Mucosa of rectum (tissue), 2 donors: ENCODE results near the gene OGFR.

Experiments
- H3K27ac ChIP-seq, 2 donors: one replicate each; pipeline ENCODE4 v1.7.0; 2013; ENCODE audit warnings: inconsistent platforms in 2 of 2, low read depth in 2 of 2, low read length in 2 of 2
- H3K27me3 ChIP-seq, 2 donors: one replicate each; pipeline ENCODE4 v1.7.0; 2013; ENCODE audit warnings: low read length in 2 of 2; ENCODE audit not compliant: control insufficient read depth in 2 of 2, insufficient read depth in 2 of 2
- H3K36me3 ChIP-seq, 2 donors: one replicate each; pipeline ENCODE4 v1.7.0; 2013; ENCODE audit warnings: low read length in 2 of 2; ENCODE audit not compliant: control insufficient read depth in 2 of 2, insufficient read depth in 2 of 2
- H3K4me1 ChIP-seq, 2 donors: one replicate each; pipeline ENCODE4 v1.7.0; 2013; ENCODE audit warnings: low read length in 2 of 2, mild to moderate bottlenecking in 1 of 2; ENCODE audit not compliant: control insufficient read depth in 2 of 2, insufficient read depth in 2 of 2
- H3K4me3 ChIP-seq, 2 donors: one replicate each; pipeline ENCODE4 v1.7.0; 2013; ENCODE audit warnings: low read length in 2 of 2
- H3K9ac ChIP-seq, 2 donors: one replicate each; pipeline ENCODE4 v1.7.0; 2013; ENCODE audit warnings: low read length in 2 of 2, low read depth in 1 of 2, mild to moderate bottlenecking in 1 of 2
- H3K9me3 ChIP-seq, 2 donors: one replicate each; pipeline ENCODE4 v1.7.0; 2013; ENCODE audit warnings: low read length in 2 of 2; ENCODE audit not compliant: control insufficient read depth in 2 of 2
- donor health status: healthy.
- donor health status: Normal muscosa, but diverticular disease.

The OGFR gene

DNA sequence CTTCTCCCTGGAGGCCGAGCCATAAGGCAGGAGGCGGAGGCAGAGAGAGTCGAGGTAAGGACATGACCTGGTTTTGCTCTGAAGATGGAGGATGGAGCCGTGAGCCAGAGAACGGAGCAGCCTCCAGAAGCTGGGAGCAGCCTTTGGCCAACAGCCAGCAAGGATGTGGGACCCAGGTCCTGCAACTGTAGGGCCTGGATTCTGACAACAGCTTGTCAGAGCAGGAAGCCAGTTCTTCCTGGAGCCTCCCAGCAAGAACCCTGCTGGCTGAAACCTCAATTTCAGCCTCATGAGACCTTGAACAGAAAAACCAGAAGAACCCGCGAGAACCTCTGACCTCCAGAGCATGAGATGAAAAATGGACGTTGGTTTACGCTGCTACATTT is 21.7 kb upstream of the OGFR start:
- Histone ChIP-seq H3K4me3 (no peak overlapping the region), H3K36me3 (no peaks in the 10 kb centered on the region), H3K27ac (no peak overlapping the region), H3K9me3 (no peaks in the 10 kb centered on the region), H3K4me1 (no peaks in the 10 kb centered on the region), H3K9ac (no peak overlapping the region), H3K27me3 (no peaks in the 10 kb centered on the region)

- Histone ChIP-seq H3K27ac (no peak overlapping the region), H3K4me1 (no peaks in the 10 kb centered on the region), H3K27me3 (no peaks in the 10 kb centered on the region), H3K4me3 (no peak overlapping the region), H3K36me3 (no peaks in the 10 kb centered on the region), H3K9me3 (no peaks in the 10 kb centered on the region), H3K9ac (no peak overlapping the region)
Measured at GRCh38 chr20:62784497-62784896, 20.1 kb upstream of the OGFR start.

DNA sequence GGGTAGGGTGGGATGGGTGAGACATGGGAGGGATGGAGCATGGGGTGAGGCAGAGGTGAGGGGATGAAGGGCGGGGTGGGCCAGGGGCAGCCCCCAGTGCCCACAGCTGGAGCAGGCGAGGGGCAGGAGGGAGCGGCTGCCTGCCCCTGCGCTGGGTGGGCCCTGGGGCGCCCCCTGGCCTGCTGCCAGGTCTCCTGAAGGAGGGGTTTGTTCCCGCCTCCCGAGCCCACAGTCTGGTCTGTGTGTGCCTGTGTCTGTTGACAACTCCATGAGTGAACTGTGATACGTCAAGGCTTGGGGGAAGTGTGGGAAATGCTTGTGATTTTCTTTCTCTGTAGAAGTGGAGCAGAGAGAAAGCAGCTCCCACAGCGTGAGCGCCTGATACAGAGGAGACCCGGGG is 19.2 kb upstream of the OGFR start:
- Histone ChIP-seq H3K27me3 (no peaks in the 10 kb centered on the region), H3K4me3 (no peak overlapping the region), H3K27ac (no peak overlapping the region)

GRCh38 chr20:62786157-62786556 is 18.5 kb upstream of the OGFR start:
- no peaks in the 10 kb centered on the region for H3K36me3 ChIP-seq
- H3K9me3 ChIP-seq = no peaks in the 10 kb centered on the region
- no peak overlapping the region for H3K4me3 ChIP-seq
- H3K27ac ChIP-seq = no peak overlapping the region
- no peaks in the 10 kb centered on the region for H3K4me1 ChIP-seq
- H3K27me3 ChIP-seq = no peaks in the 10 kb centered on the region
- no peak overlapping the region for H3K9ac ChIP-seq

More for the DNA sequence above, 19.2 kb upstream of the OGFR start:
- Histone ChIP-seq H3K9me3 (no peaks in the 10 kb centered on the region), H3K4me1 (no peaks in the 10 kb centered on the region), H3K36me3 (no peaks in the 10 kb centered on the region), H3K9ac (no peak overlapping the region)

DNA sequence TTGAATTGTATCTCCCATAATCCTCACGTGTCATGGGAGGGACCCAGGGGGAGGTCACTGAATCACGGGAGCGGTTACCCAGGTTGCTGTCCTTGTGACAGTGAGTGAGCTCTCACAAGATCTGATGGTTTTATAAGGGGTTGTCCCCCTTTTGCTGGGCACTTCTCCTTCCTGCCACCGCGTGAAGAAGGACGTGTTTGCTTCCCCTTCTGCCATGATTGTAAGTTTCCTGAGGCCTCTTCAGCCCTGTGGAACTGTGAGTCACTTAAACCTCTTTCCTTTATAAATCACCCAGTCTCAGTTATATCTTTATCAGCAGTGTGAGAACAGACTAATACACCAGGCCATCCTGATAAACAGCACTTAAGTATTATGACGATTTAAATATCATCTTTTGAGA is 17.3 kb upstream of the OGFR start:
- no peaks in the 10 kb centered on the region for H3K36me3 ChIP-seq
- no peaks in the 10 kb centered on the region for H3K4me1 ChIP-seq
- H3K4me3 ChIP-seq = no peak overlapping the region
- no peak overlapping the region for H3K27ac ChIP-seq
- no peaks in the 10 kb centered on the region for H3K27me3 ChIP-seq
- no peaks in the 10 kb centered on the region for H3K9me3 ChIP-seq
- no peak overlapping the region for H3K9ac ChIP-seq

DNA sequence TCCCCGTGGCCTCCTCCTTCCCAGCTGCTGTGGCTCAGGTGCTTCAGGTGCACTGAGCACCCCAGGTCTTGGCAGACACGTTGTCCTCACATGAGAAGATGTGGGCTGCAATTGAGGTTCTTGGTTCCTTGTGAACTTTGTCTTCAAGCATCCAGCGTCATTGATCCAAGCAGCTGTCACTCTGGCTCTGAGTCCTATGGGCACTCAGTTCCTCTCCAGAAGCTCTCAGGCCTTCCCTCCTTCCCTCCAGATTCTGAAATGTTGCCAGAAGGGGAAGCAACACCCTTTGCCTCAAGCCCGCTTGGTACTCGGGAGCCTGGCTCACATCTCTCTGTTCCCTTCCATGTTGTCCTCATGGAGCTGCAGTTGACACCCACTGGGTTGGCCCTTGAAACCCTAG is 16.8 kb upstream of the OGFR start:
- Histone ChIP-seq H3K9me3 (no peaks in the 10 kb centered on the region), H3K9ac (no peak overlapping the region), H3K27me3 (no peaks in the 10 kb centered on the region), H3K4me3 (no peak overlapping the region), H3K27ac (no peak overlapping the region), H3K4me1 (no peaks in the 10 kb centered on the region), H3K36me3 (no peaks in the 10 kb centered on the region)

DNA sequence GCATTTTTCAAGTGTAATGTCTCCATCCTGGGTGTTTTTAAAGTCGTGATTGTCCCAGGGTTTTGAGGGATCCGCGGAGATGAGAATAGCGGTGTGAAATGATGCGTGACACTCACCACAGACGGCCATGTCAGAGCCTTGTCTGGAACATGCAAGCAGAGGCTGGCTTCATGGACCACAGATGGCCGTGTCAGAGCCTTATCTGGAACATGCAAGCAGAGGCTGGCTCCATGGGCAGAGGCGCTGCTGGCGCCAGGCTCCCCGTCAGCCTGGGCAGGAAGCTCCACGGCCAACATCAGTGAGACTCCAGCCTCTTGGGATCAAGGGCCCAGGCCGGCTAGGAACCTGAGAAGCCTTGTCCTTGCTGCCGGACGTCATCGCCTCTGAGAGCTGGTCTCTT is 16.0 kb upstream of the OGFR start:
- no peak overlapping the region for H3K9ac ChIP-seq
- H3K4me1 ChIP-seq = peaks cover 4 to 6% of the 10 kb centered on the region in 2 donors
- no peaks in the 10 kb centered on the region for H3K27me3 ChIP-seq
- H3K4me3 ChIP-seq = no peak overlapping the region
- no peaks in the 10 kb centered on the region for H3K36me3 ChIP-seq
- H3K27ac ChIP-seq = no peak overlapping the region
- H3K9me3 ChIP-seq = no peaks in the 10 kb centered on the region

GRCh38 chr20:62790075-62790474 is 14.6 kb upstream of the OGFR start:
- no peak overlapping the region for H3K9ac ChIP-seq
- no peaks in the 10 kb centered on the region for H3K27me3 ChIP-seq
- H3K27ac ChIP-seq = no peak overlapping the region
- no peaks in the 10 kb centered on the region for H3K9me3 ChIP-seq
- H3K4me3 ChIP-seq = no peak overlapping the region
- no peaks in the 10 kb centered on the region for H3K36me3 ChIP-seq
- peaks cover 13 to 14% of the 10 kb centered on the region in 2 donors for H3K4me1 ChIP-seq

DNA sequence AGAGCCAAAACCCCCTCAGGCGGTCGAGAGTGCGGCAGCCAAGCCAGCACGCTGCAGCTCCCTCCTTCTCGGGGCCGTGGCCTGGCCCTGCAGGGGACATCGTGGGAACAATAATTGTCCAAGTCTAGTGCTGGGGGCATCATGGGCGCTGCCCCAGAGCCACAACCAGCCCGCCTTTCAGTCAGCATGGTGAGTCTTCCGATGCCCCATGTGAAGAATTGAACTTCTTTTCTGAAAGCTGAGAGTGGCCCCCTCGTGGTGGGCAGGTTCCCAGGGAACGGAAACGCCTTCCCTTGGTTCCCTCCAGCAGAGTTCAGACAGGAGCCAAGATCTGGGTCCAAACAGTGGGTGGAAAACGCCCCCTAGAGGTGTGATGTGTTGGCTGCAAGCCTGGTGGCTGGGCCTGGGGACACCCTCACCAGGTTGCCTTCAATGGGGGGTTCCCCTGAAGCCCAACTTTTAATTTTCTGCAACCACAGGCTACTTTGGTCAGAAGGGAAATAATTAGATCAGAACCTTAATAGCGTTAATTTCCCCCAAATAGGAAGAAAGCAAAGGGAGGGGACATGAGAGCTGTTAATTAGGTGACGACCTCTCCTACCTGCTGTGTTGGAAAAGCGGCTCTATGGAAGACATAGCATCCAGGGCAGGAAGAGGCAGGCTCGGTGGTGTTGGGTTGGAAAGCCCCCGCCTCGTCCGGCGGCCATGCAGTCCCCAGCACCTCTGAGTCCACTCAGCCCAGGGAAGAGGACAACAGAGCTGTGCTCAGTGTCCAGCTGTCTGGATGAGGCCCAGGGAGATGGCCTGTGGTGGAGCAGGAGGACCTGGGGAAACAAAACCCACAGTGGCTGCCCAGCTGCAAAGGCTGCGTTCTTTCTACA is 13.1 kb upstream of the OGFR start:
- Histone ChIP-seq H3K4me3 (no peak overlapping the region), H3K4me1 (peaks cover 17 to 19% of the 10 kb centered on the region in 2 donors), H3K9ac (no peak overlapping the region), H3K36me3 (no peaks in the 10 kb centered on the region), H3K27ac (no peak overlapping the region), H3K27me3 (no peaks in the 10 kb centered on the region), H3K9me3 (no peaks in the 10 kb centered on the region)

DNA sequence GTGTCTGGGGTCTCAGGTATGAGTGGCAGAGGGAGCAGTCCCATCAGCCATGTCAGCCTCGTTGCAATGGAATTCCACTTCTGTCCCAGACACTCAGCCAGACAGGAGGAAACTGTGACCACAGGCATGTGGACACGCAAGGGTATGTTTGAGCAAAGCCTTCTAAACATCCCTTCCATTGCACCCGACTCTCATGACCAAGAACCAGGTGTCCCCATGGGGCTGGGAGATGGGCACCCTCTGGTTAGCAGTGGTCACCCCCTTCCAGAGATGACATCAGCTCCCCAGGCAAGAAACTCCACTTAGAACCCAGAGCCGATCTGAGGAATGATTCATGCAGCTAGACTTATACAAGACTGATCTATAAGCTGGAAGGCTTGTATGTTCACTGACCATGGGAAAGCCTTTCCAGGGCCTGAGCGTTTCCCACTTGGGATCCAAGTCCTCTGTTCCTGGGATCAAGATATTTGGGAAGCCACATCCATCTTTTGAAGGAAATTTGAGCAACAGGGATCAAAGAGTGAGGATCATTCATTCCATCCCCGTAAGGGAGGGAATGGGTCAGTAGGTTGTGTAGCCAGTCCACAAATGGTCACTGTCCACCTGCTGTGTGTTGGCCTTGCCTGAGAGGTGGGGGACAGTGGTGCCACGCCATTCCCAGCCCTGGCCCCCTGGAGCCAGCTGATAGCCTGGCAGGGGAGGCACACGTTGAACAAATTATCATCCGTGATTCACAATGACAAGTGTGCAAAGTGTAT is 12.3 kb upstream of the OGFR start:
- Histone ChIP-seq H3K4me1 (peaks cover 23 to 24% of the 10 kb centered on the region in 2 donors), H3K9ac (no peak overlapping the region), H3K27ac (no peak overlapping the region)

More for the DNA sequence above, 12.3 kb upstream of the OGFR start:
- H3K4me3 ChIP-seq = no peak overlapping the region
- no peaks in the 10 kb centered on the region for H3K27me3 ChIP-seq
- H3K9me3 ChIP-seq = no peaks in the 10 kb centered on the region
- H3K36me3 ChIP-seq = no peaks in the 10 kb centered on the region
